Common myeloid progenitor, CD34-positive (primary cell): ENCODE results near the gene WAC.

Experiments used
- CTCF ChIA-PET: fragments of 350-600 bp; sonication (Branson Sonifier 250); formaldehyde crosslinking; loops from one replicate; lab custom pipeline; 2021; ENCODE audit warnings: antibody characterized with exemption; lab: Charles Lee
- POLR2A ChIA-PET: fragments of 350-600 bp; sonication (Branson Sonifier 250); formaldehyde crosslinking; loops from one replicate; lab custom pipeline; 2021; ENCODE audit warnings: antibody characterized with exemption; lab: Charles Lee
- DNase-seq, 3 donors: peaks; one replicate each; pipeline versions ENCODE4 v3.0.0 to v3.0.0-alpha.2; 2013
- H3K27ac ChIP-seq, 2 experiments: 1 replicate in 1 of 2; 2 replicates in 1 of 2; pipeline ENCODE4 v1.7.0; 2013; ENCODE audit warnings: inconsistent platforms in 2 of 2, low read length in 2 of 2, mild to moderate bottlenecking in 2 of 2, low read depth in 1 of 2, moderate library complexity in 1 of 2; ENCODE audit not compliant: severe bottlenecking in 2 of 2, insufficient read depth in 1 of 2, poor library complexity in 1 of 2
- H3K27me3 ChIP-seq, 5 experiments: replicated peaks in 2 of 5; 1 replicate in 3 of 5; 2 replicates in 2 of 5; pipeline versions ENCODE4 v1.6.1 to v1.7.0; 2013; ENCODE audit warnings: low read length in 4 of 5, mild to moderate bottlenecking in 2 of 5, moderate library complexity in 2 of 5, inconsistent platforms in 1 of 5; ENCODE audit not compliant: insufficient read depth in 5 of 5, control insufficient read depth in 4 of 5
- H3K36me3 ChIP-seq, 4 experiments: 1 replicate in 2 of 4; 2 replicates in 2 of 4; pipeline versions ENCODE4 v1.6.1 to v1.7.0; 2013; ENCODE audit warnings: low read length in 3 of 4, control low read depth in 1 of 4, mild to moderate bottlenecking in 1 of 4; ENCODE audit not compliant: control insufficient read depth in 4 of 4, insufficient read depth in 4 of 4
- H3K4me1 ChIP-seq, 4 experiments: 1 replicate in 3 of 4; 2 replicates in 1 of 4; pipeline versions ENCODE4 v1.6.1 to v1.7.1; 2013; ENCODE audit warnings: low read length in 3 of 4, mild to moderate bottlenecking in 3 of 4, control low read depth in 1 of 4, inconsistent platforms in 1 of 4, moderate library complexity in 1 of 4; ENCODE audit not compliant: control insufficient read depth in 4 of 4, insufficient read depth in 4 of 4; ENCODE audit errors: control extremely low read depth in 1 of 4
- H3K4me3 ChIP-seq, 7 experiments: 1 replicate in 4 of 7; 2 replicates in 3 of 7; pipeline versions ENCODE4 v1.5.1 to v1.7.0; 2013; ENCODE audit warnings: mild to moderate bottlenecking in 7 of 7, low read length in 6 of 7, moderate library complexity in 6 of 7, inconsistent platforms in 2 of 7, low read depth in 2 of 7, control low read depth in 1 of 7; ENCODE audit not compliant: insufficient read depth in 4 of 7, control insufficient read depth in 1 of 7; ENCODE audit errors: extremely low read depth in 1 of 7
- H3K9me3 ChIP-seq, 5 experiments: 1 replicate in 4 of 5; 2 replicates in 1 of 5; pipeline versions ENCODE4 v1.6.1 to v1.7.1; 2013; ENCODE audit warnings: low read length in 4 of 5, mild to moderate bottlenecking in 2 of 5, inconsistent platforms in 1 of 5, low read depth in 1 of 5, moderate library complexity in 1 of 5; ENCODE audit not compliant: control insufficient read depth in 4 of 5, insufficient read depth in 2 of 5; ENCODE audit errors: control extremely low read depth in 1 of 5
- WGBS: methylation state at CpG from one replicate; pipeline ENCODE4 v1.1.5; 2013; ENCODE audit not compliant: insufficient coverage; 5-methylcytosine and 5-hydroxymethylcytosine counted together

Gene WAC

DNA sequence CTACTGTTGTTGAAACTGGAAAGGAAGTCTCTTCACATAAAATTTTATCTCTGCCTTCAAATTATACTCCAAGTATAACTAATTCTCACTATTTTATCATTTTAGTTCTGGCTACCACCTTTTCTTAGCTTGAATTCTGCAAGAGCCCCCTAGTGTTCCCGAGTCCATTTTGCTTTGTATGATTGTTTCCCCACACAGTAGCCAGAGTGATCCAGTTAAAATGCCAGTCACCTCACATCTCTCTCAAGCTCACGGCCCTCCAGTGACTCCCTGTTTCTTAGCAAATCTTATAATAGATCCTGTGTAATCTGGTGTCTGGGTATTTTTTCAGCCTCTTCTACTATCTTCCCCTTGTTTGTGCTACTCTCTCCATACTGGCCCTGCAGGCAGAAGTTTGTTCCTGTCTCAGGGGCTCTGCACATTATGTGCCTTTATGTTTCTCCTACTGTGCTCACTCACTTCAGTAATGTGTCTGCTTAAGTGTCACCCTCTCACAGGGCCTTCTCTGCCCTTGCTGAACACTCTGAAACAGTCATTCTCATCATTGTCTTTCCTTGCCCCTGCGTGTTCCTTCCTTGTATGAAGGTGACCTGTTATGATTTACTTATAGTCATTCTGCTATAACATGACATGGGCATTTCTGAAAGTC lies 8.9 kb downstream of the WAC start:
- Histone ChIP-seq H3K36me3 (peaks cover 17 to 81% (median 51%) of the 10 kb centered on the region in 4 experiments), H3K27me3 (no peaks in the 10 kb centered on the region), H3K4me1 (peaks cover 0 to 1% (median 0%) of the 10 kb centered on the region in 4 experiments), H3K9me3 (no peaks in the 10 kb centered on the region), H3K4me3 (no peak overlapping the region), H3K27ac (no peak overlapping the region)
- POLR2A ChIA-PET: no interaction called here
- DNase-seq: peak in 2 of 3 donors; percentile 40 to 46
- CTCF ChIA-PET: interaction anchor here (1.0 to 3.0 kb wide), 4 partner anchors 9 to 46 kb away, joined by 3 to 12 read pairs (median 5); no protein-coding TSS in a partner anchor
- 60% methylated on average over 1 of the region's 3 CpGs for WGBS

DNA sequence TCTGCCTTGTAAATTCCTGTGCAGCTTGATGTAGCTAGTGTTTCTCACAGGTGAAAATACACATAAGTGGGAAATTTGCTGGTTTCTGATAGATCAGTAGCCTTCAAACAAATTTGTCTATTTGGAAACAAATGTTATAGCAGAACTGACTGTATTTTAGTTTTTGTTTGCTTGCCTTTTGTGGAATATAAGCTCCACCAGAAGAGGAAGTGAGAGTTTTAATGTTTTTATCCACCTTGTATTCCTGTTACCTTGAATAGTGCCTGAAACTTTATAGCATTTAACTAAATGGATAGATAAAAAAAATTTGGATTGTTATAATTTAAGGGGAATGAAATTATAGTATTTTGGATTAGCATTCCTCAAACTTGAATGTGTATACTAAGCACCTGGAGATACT lies 9.8 kb downstream of the WAC start:
- no peak overlapping the region for H3K27ac ChIP-seq
- CTCF ChIA-PET: interaction anchor here (1.1 to 3.0 kb wide), 4 partner anchors 8 to 45 kb away, joined by 3 to 12 read pairs (median 5); no protein-coding TSS in a partner anchor

DNA sequence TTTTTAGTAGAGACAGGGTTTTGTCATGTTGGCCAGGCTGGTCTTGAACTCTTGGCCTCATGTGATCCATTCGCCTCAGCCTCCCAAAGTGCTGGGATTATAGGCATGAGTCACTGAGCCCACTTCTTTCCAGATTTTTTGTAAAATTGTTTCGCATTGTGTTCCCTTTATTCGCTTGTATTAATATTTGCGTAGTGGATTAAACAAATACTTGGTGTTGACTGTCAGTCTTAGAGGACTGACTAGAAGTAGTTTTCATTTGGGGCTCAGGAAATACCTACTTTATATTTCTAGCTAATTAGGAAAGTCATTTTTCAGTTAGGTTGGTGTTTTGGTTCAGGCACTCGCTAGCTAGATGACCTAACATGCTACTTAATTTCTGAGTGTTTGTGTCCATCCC lies 11.1 kb downstream of the WAC start:
- peaks cover 14 to 70% (median 47%) of the 10 kb centered on the region in 4 experiments for H3K36me3 ChIP-seq
- WGBS: 100% methylated on average over 5 of the region's 5 CpGs
- H3K4me3 ChIP-seq: no peak overlapping the region
- peaks cover 0 to 1% (median 0%) of the 10 kb centered on the region in 4 experiments for H3K4me1 ChIP-seq
- CTCF ChIA-PET: interaction anchor here (1.2 to 4.3 kb wide), 3 partner anchors 8 to 14 kb away, joined by 6 to 22 read pairs (median 21); partner anchors contain the start of gene WAC
- DNase-seq: no peak
- POLR2A ChIA-PET: interaction anchor here (0.9 to 1.1 kb wide), 2 partner anchors 9 to 30 kb away, joined by 3 read pairs; no protein-coding TSS in a partner anchor
- no peaks in the 10 kb centered on the region for H3K9me3 ChIP-seq
- no peak overlapping the region for H3K27ac ChIP-seq
- H3K27me3 ChIP-seq: no peaks in the 10 kb centered on the region

More for the DNA sequence above, 9.8 kb downstream of the WAC start:
- Histone ChIP-seq H3K36me3 (peaks cover 12 to 72% (median 46%) of the 10 kb centered on the region in 4 experiments), H3K27me3 (no peaks in the 10 kb centered on the region), H3K9me3 (no peaks in the 10 kb centered on the region), H3K4me3 (no peak overlapping the region), H3K4me1 (peaks cover 0 to 1% (median 0%) of the 10 kb centered on the region in 4 experiments)
- POLR2A ChIA-PET: no interaction called here
- no peak for DNase-seq

DNA sequence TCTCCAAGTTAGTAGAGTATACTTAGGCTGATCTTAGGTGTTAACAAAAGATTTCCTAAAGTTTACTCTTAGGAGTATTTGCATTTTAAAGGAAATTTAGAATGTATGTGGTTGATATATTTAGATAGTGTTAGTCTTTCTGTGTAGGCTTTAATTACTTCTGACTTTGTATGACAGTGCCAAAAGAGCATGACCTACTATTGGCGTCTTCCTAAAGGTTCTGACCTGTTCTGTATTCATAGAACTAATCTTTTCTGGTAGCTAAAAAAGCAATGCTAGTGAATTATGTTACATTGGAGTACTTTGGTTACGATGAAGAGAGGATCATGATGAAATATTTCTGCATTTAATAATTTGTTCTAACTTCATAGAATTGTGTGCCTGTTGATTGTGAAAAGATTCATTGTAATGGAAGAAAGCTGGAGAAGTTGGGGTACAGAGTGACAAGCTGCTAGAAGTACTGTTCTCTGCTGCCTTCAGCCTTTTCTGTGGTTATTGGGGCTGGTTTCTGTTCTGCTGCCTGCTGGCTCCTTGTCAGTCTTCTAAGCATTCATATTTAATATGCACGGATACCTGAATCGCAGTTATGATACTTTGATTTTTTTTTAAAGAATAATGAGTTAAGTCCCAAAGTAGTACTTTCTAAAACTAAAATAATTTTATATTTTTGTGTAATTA lies 13.2 kb downstream of the WAC start:
- Histone ChIP-seq H3K4me3 (no peak overlapping the region), H3K27ac (no peak overlapping the region), H3K27me3 (no peaks in the 10 kb centered on the region), H3K9me3 (no peaks in the 10 kb centered on the region), H3K4me1 (peaks cover 0 to 1% (median 0%) of the 10 kb centered on the region in 4 experiments), H3K36me3 (peaks cover 15 to 71% (median 42%) of the 10 kb centered on the region in 4 experiments)
- POLR2A ChIA-PET: interaction anchor here (1.0 kb wide), 1 partner anchor 14 kb away, joined by 7 read pairs; the partner anchor contains the start of gene WAC
- CTCF ChIA-PET: interaction anchor here (1.3 to 4.3 kb wide), 4 partner anchors 9 to 15 kb away, joined by 4 to 22 read pairs (median 14); no protein-coding TSS in a partner anchor
- 100% methylated on average over 1 of the region's 4 CpGs for WGBS
- DNase-seq: no peak

DNA sequence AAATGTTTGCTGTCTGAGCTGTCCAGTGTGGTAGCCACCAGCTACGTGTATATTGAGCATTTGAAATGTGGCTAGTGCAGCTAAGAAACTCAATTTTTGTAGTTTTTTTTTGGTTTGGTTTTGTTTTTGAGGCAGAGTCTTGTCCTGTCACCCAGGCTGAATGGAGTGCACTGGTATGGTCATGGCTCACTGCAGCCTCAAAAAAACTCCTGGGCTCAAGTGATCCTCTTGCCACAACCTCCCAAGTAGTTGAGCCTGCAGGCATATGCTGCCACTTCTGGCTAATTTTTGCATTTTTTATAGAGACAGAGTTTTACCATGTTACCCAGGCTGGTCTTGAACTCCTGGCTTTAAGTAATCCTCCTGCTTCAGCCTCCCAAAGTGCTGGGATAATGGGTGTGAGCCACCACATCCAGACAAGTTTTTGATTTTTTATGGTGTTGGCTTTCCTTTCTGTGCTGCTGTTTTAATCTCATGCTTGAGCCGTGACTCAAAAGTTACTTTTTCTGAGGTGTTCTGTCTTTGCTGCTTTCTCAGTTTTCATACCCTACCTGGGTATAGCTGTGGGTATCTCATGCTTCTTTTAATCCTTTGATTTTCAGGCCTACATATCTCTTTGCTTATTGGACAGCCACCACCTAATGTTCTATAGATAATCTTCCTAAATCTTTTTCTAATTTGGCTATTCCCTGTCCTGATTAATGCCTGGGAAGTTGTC lies 16.0 kb downstream of the WAC start:
- H3K4me3 ChIP-seq: no peak overlapping the region
- no peaks in the 10 kb centered on the region for H3K27me3 ChIP-seq
- no peak for DNase-seq
- WGBS: 100% methylated on average over 1 of the region's 2 CpGs
- POLR2A ChIA-PET: interaction anchor here (1.2 kb wide), 1 partner anchor 17 kb away, joined by 3 read pairs; no protein-coding TSS in a partner anchor
- CTCF ChIA-PET: interaction anchor here (1.1 to 1.5 kb wide), 2 partner anchors 10 to 12 kb away, joined by 3 to 7 read pairs; no protein-coding TSS in a partner anchor
- H3K9me3 ChIP-seq: no peaks in the 10 kb centered on the region
- no peak overlapping the region for H3K27ac ChIP-seq
- H3K4me1 ChIP-seq: no peaks in the 10 kb centered on the region
- peaks cover 21 to 63% (median 38%) of the 10 kb centered on the region in 4 experiments for H3K36me3 ChIP-seq

DNA sequence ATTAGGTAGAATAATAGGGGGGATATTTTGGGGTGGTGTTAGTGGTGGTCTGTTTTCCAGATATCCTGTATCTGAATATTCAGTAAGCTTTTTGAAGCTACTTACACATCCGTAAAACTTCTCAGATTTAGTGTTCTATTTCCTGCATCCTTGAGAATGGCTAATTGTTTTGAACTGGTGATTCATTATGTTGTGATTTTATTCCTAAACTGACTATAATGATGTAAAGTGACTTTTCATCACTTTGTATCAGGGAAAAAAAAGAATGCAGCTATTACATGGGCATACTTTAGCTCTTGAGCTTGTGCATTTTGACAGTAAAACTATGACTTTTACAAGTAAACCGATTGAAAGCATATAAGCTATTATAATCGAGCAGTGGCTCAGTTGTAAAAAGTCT lies 18.2 kb downstream of the WAC start:
- Histone ChIP-seq H3K9me3 (no peaks in the 10 kb centered on the region), H3K4me3 (no peak overlapping the region), H3K4me1 (no peaks in the 10 kb centered on the region), H3K27me3 (no peaks in the 10 kb centered on the region), H3K36me3 (peaks cover 34 to 65% (median 47%) of the 10 kb centered on the region in 4 experiments), H3K27ac (no peak overlapping the region)
- no peak for DNase-seq
- POLR2A ChIA-PET: interaction anchor here (0.6 to 1.2 kb wide), 3 partner anchors 18 to 37 kb away, joined by 3 to 4 read pairs (median 3); partner anchors contain the start of gene WAC
- CTCF ChIA-PET: interaction anchor here (1.1 to 1.6 kb wide), 6 partner anchors 8 to 37 kb away, joined by 3 to 7 read pairs (median 4); no protein-coding TSS in a partner anchor
- no CpG with 5 or more reads among the region's 3 CpGs for WGBS
